Lower leg skin (tissue), 4 donors: Measurements from ENCODE around the gene NANS. TPM values are rescaled to one million over a fixed set of nuclear protein-coding genes. Genes with fewer than 3 reads are reported as not detected.
"Not testable (repeated sequence)": the region's sequence is repeated elsewhere in the genome, so short reads cannot be mapped to it uniquely, and the experiment has no call there.

Experiments used
- DNase-seq, 2 donors: peaks; one replicate each; pipeline ENCODE4 v3.0.0-alpha.2; 2019; ENCODE audit warnings: low spot score in 2 of 2
- H3K4me3 ChIP-seq: fragments of 200-600 bp; sonication (generic); 2 replicates; pipeline ENCODE4 v1.5.1; 2017; ENCODE audit warnings: mild to moderate bottlenecking, low read depth; ENCODE audit not compliant: poor library complexity, severe bottlenecking
- CTCF ChIP-seq, 3 donors: fragments of 450-650 bp; IDR thresholded peaks; one replicate each; pipeline ENCODE4 v1.5.1; 2016; ENCODE audit warnings: antibody characterized with exemption in 3 of 3, mild to moderate bottlenecking in 3 of 3, moderate library complexity in 2 of 3
- POLR2A ChIP-seq, 2 donors: fragments of 450-650 bp; IDR thresholded peaks; one replicate each; pipeline ENCODE4 v1.6.1; 2016 to 2017; ENCODE audit warnings: antibody characterized with exemption in 2 of 2, mild to moderate bottlenecking in 1 of 2, moderate library complexity in 1 of 2
- WGBS, 2 donors: methylation state at CpG; one replicate each; pipeline ENCODE4 v1.1.5; 2018; 5-methylcytosine and 5-hydroxymethylcytosine counted together
- intact Hi-C: fragments of 100-400 bp; cut with DNase I; formaldehyde crosslinking; loops from one replicate; pipeline ENCODE4 v1.15.0; 2023; ENCODE audit warnings: low total_unique reads
- total RNA-seq, 4 donors: library from RNA; depleted of rRNA; stranded (reverse); fragments of >200 nt; gene quantifications; one replicate each; pipeline ENCODE4 v1.1.0, GENCODE V29; 2016

The NANS gene
- total RNA-seq, 4 donors from 2014 or later: 26.5 to 46.0 (median 40.5) TPM

GRCh38 chr9:98085058-98085457 lies 28.5 kb downstream of the NANS start:
- WGBS, 2 donors: 95% methylated on average over 4 of the region's 4 CpGs
- H3K4me3 ChIP-seq: no peak overlapping the region
- intact Hi-C loops: no loop called here
- TF ChIP-seq CTCF (IDR thresholded peaks at IDR 0.05): no peak
- no peak for TF ChIP-seq POLR2A (IDR thresholded peaks at IDR 0.05)
- DNase-seq: no peak

- WGBS, 2 donors: 80 to 84% methylated on average over 6 to 7 of the region's 7 CpGs
- intact Hi-C loops: no loop called here
- no peak for TF ChIP-seq POLR2A (IDR thresholded peaks at IDR 0.05)
- no peak for TF ChIP-seq CTCF (IDR thresholded peaks at IDR 0.05)
- DNase-seq: no peak
- no peak overlapping the region for H3K4me3 ChIP-seq
These were observed 29.4 kb downstream of the NANS start for GRCh38 chr9:98085944-98086343.

- peak in 1 of 2 donors; percentile 31 for DNase-seq
- no peak overlapping the region for H3K4me3 ChIP-seq
- intact Hi-C loops: no loop called here
- TF ChIP-seq POLR2A (IDR thresholded peaks at IDR 0.05) (no peak), CTCF (IDR thresholded peaks at IDR 0.05) (no peak)
- 65 to 81% methylated on average over 4 of the region's 4 CpGs for WGBS, 2 donors
These were observed 29.9 kb downstream of the NANS start for GRCh38 chr9:98086461-98086860.

- TF ChIP-seq POLR2A (IDR thresholded peaks at IDR 0.05) (no peak), CTCF (IDR thresholded peaks at IDR 0.05) (no peak)
- WGBS, 2 donors: 18 to 38% methylated on average over 34 to 38 of the region's 92 CpGs
- DNase-seq: peak in 1 of 2 donors; percentile 87
- H3K4me3 ChIP-seq: no peak overlapping the region
- intact Hi-C loops: no loop called here
These were observed 31.2 kb downstream of the NANS start for GRCh38 chr9:98087420-98088354.

GRCh38 chr9:98090674-98091073 lies 34.1 kb downstream of the NANS start:
- WGBS, 2 donors: 80 to 89% methylated on average over 3 of the region's 3 CpGs
- DNase-seq: peak in 1 of 2 donors; percentile 8
- H3K4me3 ChIP-seq, intact Hi-C loops: not testable (repeated sequence)

- 42 to 48% methylated on average over 17 of the region's 17 CpGs for WGBS, 2 donors
- no peak for DNase-seq
- intact Hi-C loops: no loop called here
- TF ChIP-seq CTCF (IDR thresholded peaks at IDR 0.05) (no peak), POLR2A (IDR thresholded peaks at IDR 0.05) (no peak)
- no peak overlapping the region for H3K4me3 ChIP-seq
These were observed 35.4 kb downstream of the NANS start for GRCh38 chr9:98091735-98092612.
